ENCODE data around the gene SMARCAL1. TPM values are rescaled to one million over a fixed set of nuclear protein-coding genes. Genes with fewer than 3 reads are reported as not detected.

The SMARCAL1 gene
- total and polyA plus RNA-seq, 2 donors (not counting 1 experiment from before 2014, with no cell fraction given): 20.2 to 46.7 TPM

- H3K36me3 ChIP-seq (replicated peaks in 1 of 2; ENCODE audit: control extremely low read depth in 1 of 2, control insufficient read depth in 1 of 2, extremely low read depth in 1 of 2, insufficient read depth in 2 of 2, low read length in 1 of 2): peaks cover 4 to 62% of the 10 kb centered on the region in 2 experiments
- H3K4me3 ChIP-seq (ENCODE audit: control extremely low read depth in 1 of 5, extremely low read depth in 1 of 5, insufficient read depth in 1 of 5, low read depth in 2 of 5, low read length in 4 of 5): no peak overlapping the region
- intact Hi-C loops (cut with micrococcal nuclease): no loop called here
- H3K27ac ChIP-seq (ENCODE audit: low read length in 2 of 2): no peak overlapping the region
- 92% methylated on average over 8 of the region's 8 CpGs for WGBS (ENCODE audit: insufficient coverage)
- Mint-ChIP-seq H3K27ac (no peak overlapping the region), H3K27me3 (no peaks in the 10 kb centered on the region), H3K9me3 (ENCODE audit: insufficient read depth) (no peaks in the 10 kb centered on the region), H3K4me3 (no peak overlapping the region), H3K4me1 (peaks cover 50% of the 10 kb centered on the region)
- H3K4me2 ChIP-seq (replicated peaks; ENCODE audit: low read depth, low read length, poor library complexity, severe bottlenecking): no peak overlapping the region
- H3K9me3 ChIP-seq (ENCODE audit: control extremely low read depth in 1 of 3, control insufficient read depth in 2 of 3, insufficient read depth in 1 of 3, low read length in 2 of 3): no peaks in the 10 kb centered on the region
- ChIA-PET POLR2A (no interaction called here), CTCF (no interaction called here)
- ATAC-seq (ENCODE audit: low read depth) (no peak), DNase-seq (no peak)
- H2AFZ ChIP-seq (ENCODE audit: insufficient read depth, low read depth, low read length, poor library complexity, severe bottlenecking): no peak overlapping the region
- TF ChIP-seq EZH2 (IDR thresholded peaks at IDR 0.05; ENCODE audit: borderline replicate concordance, insufficient read depth, low read depth, low read length, poor library complexity, severe bottlenecking): no peak
- TF ChIP-seq CTCF (IDR thresholded peaks at IDR 0.05): no peak
- H3K27me3 ChIP-seq (replicated peaks in 1 of 4; ENCODE audit: control extremely low read depth in 1 of 4, control insufficient read depth in 3 of 4, insufficient read depth in 4 of 4, low read length in 3 of 4): no peaks in the 10 kb centered on the region
- peaks cover 28% of the 10 kb centered on the region for H3K79me2 ChIP-seq (ENCODE audit: control insufficient read depth, insufficient read depth, low read length)
- no peak overlapping the region for H3K9ac ChIP-seq (ENCODE audit: low read length)
- peaks cover 24 to 25% of the 10 kb centered on the region in 2 donors for H3K4me1 ChIP-seq (ENCODE audit: control insufficient read depth in 2 of 2, insufficient read depth in 2 of 2, low read length in 2 of 2)
- peaks cover 63% of the 10 kb centered on the region for H4K20me1 ChIP-seq (ENCODE audit: control insufficient read depth, insufficient read depth, low read length, poor library complexity, severe bottlenecking)
Measured at GRCh38 chr2:216501854-216502253, 89.6 kb downstream of the SMARCAL1 start.

- peaks cover 25% of the 10 kb centered on the region for H3K79me2 ChIP-seq (ENCODE audit: control insufficient read depth, insufficient read depth, low read length)
- TF ChIP-seq CTCF (IDR thresholded peaks at IDR 0.05) (no peak), EZH2 (IDR thresholded peaks at IDR 0.05; ENCODE audit: borderline replicate concordance, insufficient read depth, low read depth, low read length, poor library complexity, severe bottlenecking) (no peak)
- H3K4me3 ChIP-seq (ENCODE audit: control extremely low read depth in 1 of 5, extremely low read depth in 1 of 5, insufficient read depth in 1 of 5, low read depth in 2 of 5, low read length in 4 of 5): no peak overlapping the region
- H3K4me2 ChIP-seq (replicated peaks; ENCODE audit: low read depth, low read length, poor library complexity, severe bottlenecking): no peak overlapping the region
- H3K27ac Mint-ChIP-seq: no peak overlapping the region
- no peaks in the 10 kb centered on the region for H3K27me3 ChIP-seq (replicated peaks in 1 of 4; ENCODE audit: control extremely low read depth in 1 of 4, control insufficient read depth in 3 of 4, insufficient read depth in 4 of 4, low read length in 3 of 4)
- DNase-seq (no peak), ATAC-seq (ENCODE audit: low read depth) (no peak)
- no peak overlapping the region for H2AFZ ChIP-seq (ENCODE audit: insufficient read depth, low read depth, low read length, poor library complexity, severe bottlenecking)
- ChIA-PET POLR2A (no interaction called here), CTCF (no interaction called here)
- no peak overlapping the region for H3K9ac ChIP-seq (ENCODE audit: low read length)
- peaks cover 45% of the 10 kb centered on the region for H3K4me1 Mint-ChIP-seq
- WGBS (ENCODE audit: insufficient coverage): 100% methylated on average over 1 of the region's 7 CpGs
- no peak overlapping the region for H3K27ac ChIP-seq (ENCODE audit: low read length in 2 of 2)
- H3K27me3 Mint-ChIP-seq: no peaks in the 10 kb centered on the region
- H3K36me3 ChIP-seq (replicated peaks in 1 of 2; ENCODE audit: control extremely low read depth in 1 of 2, control insufficient read depth in 1 of 2, extremely low read depth in 1 of 2, insufficient read depth in 2 of 2, low read length in 1 of 2): peaks cover 4 to 62% of the 10 kb centered on the region in 2 experiments
- no peak overlapping the region for H3K4me3 Mint-ChIP-seq
- peaks cover 22 to 23% of the 10 kb centered on the region in 2 donors for H3K4me1 ChIP-seq (ENCODE audit: control insufficient read depth in 2 of 2, insufficient read depth in 2 of 2, low read length in 2 of 2)
- intact Hi-C loops (cut with micrococcal nuclease): no loop called here
- peaks cover 63% of the 10 kb centered on the region for H4K20me1 ChIP-seq (ENCODE audit: control insufficient read depth, insufficient read depth, low read length, poor library complexity, severe bottlenecking)
- no peaks in the 10 kb centered on the region for H3K9me3 Mint-ChIP-seq (ENCODE audit: insufficient read depth)
- H3K9me3 ChIP-seq (ENCODE audit: control extremely low read depth in 1 of 3, control insufficient read depth in 2 of 3, insufficient read depth in 1 of 3, low read length in 2 of 3): no peaks in the 10 kb centered on the region
Measured at GRCh38 chr2:216502381-216503158, 90.3 kb downstream of the SMARCAL1 start.

Measured in B cell (primary cell).